RWPE1 (cell line): ENCODE results near the gene MAD2L1BP.
A peak's percentile ranks its signal among the peaks of the same experiment; 100 is the strongest.

Source experiments
- CTCF ChIA-PET: fragments of 350-600 bp; sonication (Branson Sonifier 250); formaldehyde crosslinking; extraction: SDS; loops from one replicate; lab custom pipeline; 2021; lab: Yijun Ruan, JAX
- POLR2A ChIA-PET: fragments of 400-600 bp; formaldehyde crosslinking; extraction: SDS; loops from one replicate; lab custom pipeline; 2020; ENCODE audit warnings: antibody characterized with exemption; ENCODE audit not compliant: low non-redundant PET; lab: Yijun Ruan, JAX
- DNase-seq: peaks from one replicate; pipeline ENCODE4 v3.0.0; 2012; ENCODE audit warnings: low spot score
- H3K27ac ChIP-seq: fragments of 450-650 bp; 2 replicates; pipeline ENCODE4 v1.5.1; 2017
- CTCF ChIP-seq: fragments of 450-650 bp; conservative IDR thresholded peaks from 2 replicates; pipeline ENCODE4 v1.5.1; 2017; ENCODE audit warnings: low read depth, mild to moderate bottlenecking

MAD2L1BP gene

GRCh38 chr6:43606019-43606418 is 29.6 kb upstream of the MAD2L1BP start:
- ChIA-PET POLR2A (no interaction called here), CTCF (no interaction called here)
- no peak overlapping the region for H3K27ac ChIP-seq
- TF ChIP-seq CTCF = no peak
- DNase-seq = no peak

GRCh38 chr6:43608310-43608763 is 27.3 kb upstream of the MAD2L1BP start:
- no peak overlapping the region for H3K27ac ChIP-seq
- peak; percentile 56 for DNase-seq
- CTCF ChIA-PET = interaction anchor here (0.7 to 1.4 kb wide), 9 partner anchors 8 to 484 kb away, joined by 3 to 9 read pairs (median 4); partner anchors contain the start of gene MRPS18A
- peak; percentile 87 for TF ChIP-seq CTCF
- POLR2A ChIA-PET = no interaction called here

- no peak for TF ChIP-seq CTCF
- CTCF ChIA-PET = interaction anchor here (0.7 to 1.4 kb wide), 8 partner anchors 9 to 483 kb away, joined by 3 to 9 read pairs (median 4); partner anchors contain the start of gene MRPS18A
- no peak overlapping the region for H3K27ac ChIP-seq
- DNase-seq = no peak
- POLR2A ChIA-PET = no interaction called here
These were observed 26.8 kb upstream of the MAD2L1BP start for GRCh38 chr6:43608807-43609206.

GRCh38 chr6:43609402-43609801 is 26.2 kb upstream of the MAD2L1BP start:
- POLR2A ChIA-PET = no interaction called here
- TF ChIP-seq CTCF = no peak
- no peak overlapping the region for H3K27ac ChIP-seq
- no peak for DNase-seq
- CTCF ChIA-PET = interaction anchor here (0.7 to 1.1 kb wide), 4 partner anchors 8 to 160 kb away, joined by 3 to 7 read pairs (median 4); no protein-coding TSS in a partner anchor

GRCh38 chr6:43610431-43610830 is 25.2 kb upstream of the MAD2L1BP start:
- CTCF ChIA-PET = interaction anchor here (0.7 to 1.1 kb wide), 2 partner anchors 164 to 469 kb away, joined by 4 read pairs; no protein-coding TSS in a partner anchor
- H3K27ac ChIP-seq = no peak overlapping the region
- TF ChIP-seq CTCF = no peak
- DNase-seq = no peak
- POLR2A ChIA-PET = no interaction called here

GRCh38 chr6:43613721-43614395 is 21.8 kb upstream of the MAD2L1BP start:
- CTCF ChIA-PET = interaction anchor here (0.6 kb wide), 1 partner anchor 442 kb away, joined by 3 read pairs; no protein-coding TSS in a partner anchor
- TF ChIP-seq CTCF = no peak
- POLR2A ChIA-PET = interaction anchor here (0.7 kb wide), 1 partner anchor 15 kb away, joined by 3 read pairs; the partner anchor contains the start of gene GTPBP2
- no peak for DNase-seq
- H3K27ac ChIP-seq = no peak overlapping the region
